GM12874 (cell line): ENCODE data around the gene PCNT.

ENCODE experiments used
- TF ChIP-seq, protein P1 (sequence below): IDR thresholded peaks from 2 replicates; pipeline ENCODE4 v1.5.1; 2011; ENCODE audit warnings: low read depth, mild to moderate bottlenecking, control low read depth, low read length, moderate library complexity; ENCODE audit not compliant: insufficient read depth

PCNT gene

DNA sequence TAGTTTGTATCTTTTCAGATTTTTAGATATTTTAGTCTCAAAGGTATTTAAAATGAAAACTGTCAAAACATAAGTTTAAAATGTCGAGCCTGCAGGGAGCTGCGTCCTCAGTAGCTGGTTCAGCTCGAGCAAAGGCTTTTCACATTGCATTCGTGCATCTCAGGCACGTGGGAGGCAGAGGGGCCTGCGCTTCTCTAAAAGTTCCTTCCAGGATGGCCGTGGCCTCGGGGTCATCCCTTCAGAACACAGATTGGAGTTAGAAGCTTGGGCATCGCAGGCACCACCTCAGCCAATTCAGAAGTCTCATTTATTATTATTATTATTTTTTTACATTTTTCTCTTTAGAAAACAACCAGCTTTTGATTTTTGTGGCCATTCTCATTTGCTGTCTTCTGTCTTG, 67.8 kb downstream of the PCNT start:
- TF ChIP-seq, protein P1, sequence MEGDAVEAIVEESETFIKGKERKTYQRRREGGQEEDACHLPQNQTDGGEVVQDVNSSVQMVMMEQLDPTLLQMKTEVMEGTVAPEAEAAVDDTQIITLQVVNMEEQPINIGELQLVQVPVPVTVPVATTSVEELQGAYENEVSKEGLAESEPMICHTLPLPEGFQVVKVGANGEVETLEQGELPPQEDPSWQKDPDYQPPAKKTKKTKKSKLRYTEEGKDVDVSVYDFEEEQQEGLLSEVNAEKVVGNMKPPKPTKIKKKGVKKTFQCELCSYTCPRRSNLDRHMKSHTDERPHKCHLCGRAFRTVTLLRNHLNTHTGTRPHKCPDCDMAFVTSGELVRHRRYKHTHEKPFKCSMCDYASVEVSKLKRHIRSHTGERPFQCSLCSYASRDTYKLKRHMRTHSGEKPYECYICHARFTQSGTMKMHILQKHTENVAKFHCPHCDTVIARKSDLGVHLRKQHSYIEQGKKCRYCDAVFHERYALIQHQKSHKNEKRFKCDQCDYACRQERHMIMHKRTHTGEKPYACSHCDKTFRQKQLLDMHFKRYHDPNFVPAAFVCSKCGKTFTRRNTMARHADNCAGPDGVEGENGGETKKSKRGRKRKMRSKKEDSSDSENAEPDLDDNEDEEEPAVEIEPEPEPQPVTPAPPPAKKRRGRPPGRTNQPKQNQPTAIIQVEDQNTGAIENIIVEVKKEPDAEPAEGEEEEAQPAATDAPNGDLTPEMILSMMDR, result no peak

DNA sequence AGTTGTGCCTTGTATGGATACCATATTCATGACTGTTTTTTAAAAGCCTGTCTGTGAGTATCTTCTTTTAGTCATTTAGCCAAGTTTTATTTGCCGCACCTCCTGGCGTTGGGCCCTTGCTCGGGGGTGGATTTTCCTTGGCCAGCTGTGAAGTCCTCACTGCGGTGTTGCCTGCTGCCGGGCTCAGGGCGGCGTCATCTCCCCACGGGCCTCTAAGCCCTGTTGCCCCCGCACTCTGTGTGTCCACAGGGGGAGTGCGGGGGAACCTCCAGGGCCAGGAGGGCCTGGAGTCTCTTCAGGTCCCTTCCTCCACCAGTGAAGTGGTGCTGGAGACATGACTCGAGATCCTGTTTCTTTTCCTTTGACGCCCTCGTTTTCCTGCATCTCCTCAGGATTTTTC, 69.0 kb downstream of the PCNT start:
- TF ChIP-seq, protein P1, result no peak

DNA sequence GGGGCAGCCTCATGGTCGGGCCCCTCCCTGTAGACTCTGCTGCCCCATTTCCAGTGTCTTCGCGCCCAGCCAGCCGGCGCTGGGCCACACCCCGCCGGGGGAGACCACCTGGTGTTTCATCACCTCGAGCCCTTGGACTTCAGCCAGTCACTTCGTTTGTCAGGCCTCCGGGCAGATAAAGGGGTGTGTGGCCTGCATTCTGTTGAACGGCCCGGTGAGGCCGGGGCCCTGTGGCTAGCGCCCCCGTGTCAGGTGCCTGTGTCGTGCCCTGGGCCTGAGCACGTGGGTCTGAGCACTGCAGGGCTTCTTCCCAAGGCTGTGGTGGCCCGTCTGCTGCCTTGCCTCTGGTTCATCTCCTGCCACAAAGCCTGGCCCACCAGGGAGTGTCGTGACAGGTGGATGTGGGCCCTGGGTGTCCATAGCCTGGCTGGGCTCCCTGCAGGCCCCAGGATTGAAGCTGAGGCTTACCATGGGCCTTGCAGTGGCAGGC, 69.5 kb downstream of the PCNT start:
- TF ChIP-seq, protein P1, result no peak

DNA sequence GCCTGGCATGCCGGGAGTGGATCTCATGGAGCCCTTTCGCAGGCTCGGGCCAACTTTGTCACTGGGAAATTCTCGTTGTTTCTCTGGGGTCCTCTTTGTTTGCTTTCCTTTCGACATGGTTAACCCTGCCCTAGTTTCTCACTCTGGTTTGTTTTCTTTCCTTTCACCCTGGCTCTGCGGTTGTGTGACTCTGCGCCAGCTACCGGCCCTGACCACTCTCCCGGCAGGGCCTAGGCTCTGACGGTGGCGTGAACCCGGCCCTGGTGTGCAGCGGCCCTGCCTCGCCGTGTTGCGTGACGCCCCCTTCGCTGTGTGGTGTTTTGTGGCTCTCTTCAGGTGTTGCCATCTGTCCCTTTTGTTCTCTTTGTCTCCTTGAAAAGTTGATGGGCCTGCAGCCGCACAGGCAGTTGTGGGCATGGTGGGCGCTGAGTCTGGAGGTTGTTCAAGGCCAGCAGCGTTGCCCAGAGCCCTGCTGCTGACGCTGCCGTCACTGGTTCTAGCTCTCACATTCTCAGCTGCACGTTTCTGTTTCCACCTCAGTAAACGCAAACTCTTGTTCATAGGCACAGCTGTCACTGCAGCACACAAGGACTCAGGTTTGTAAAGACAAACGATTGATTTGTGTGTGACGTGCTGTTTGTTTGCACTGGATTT, 70.1 kb downstream of the PCNT start:
- TF ChIP-seq, protein P1, result no peak

DNA sequence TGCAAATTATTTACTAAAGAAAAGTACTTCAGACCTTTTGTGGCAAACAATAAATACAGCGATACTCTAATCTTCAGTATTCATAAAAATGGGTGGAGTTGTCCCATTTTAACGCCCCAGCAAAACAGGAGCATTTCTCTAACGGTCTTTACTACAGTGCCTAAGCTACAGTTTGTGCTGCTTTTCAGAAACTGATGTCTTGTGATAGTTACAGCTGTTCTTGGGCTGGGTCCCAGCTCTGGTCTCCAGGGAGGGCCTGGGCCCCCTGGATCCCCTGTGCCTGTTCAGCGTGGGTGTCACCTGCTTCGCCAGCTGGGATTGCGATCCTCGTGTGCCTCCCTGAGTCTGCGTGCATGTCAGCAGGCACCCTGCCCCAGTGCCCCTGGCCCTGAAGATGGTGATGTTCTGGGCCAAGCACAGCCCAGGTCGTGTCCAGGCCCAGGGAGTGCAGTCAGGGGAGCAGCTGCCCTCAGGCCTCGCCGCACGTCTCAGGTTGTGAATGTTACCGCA, 70.7 kb downstream of the PCNT start:
- TF ChIP-seq, protein P1, result no peak

DNA sequence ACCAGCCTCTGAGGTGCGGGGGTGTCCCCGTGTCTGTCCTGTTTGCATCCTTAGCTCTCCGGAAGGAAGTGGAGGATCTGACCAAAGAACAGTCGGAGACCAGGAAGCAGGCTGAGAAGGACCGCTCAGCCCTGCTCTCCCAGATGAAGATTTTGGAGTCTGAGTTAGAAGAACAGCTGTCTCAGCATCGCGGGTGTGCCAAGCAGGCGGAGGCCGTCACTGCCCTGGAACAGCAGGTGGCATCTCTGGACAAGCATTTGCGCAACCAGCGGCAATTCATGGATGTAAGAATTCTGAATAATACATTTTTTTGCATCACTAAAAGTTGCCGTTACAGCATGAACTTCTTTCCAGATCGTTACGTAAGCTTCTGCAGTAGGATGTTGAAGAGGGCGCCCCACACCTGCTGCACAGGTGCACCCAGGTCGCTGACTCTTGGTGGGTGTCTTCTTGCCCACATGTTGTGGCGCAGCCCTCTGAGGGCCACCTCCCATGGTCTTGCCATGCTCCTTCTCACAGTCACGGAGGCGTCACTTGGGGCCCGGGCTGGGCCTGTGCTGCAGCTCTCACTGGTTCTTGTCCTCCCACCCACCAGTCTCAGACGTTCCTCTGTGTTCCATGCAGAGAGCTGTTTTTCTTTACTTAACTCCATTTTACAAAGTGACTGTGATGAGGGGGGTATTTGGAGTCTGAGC, 73.4 kb downstream of the PCNT start:
- TF ChIP-seq, protein P1, result no peak

DNA sequence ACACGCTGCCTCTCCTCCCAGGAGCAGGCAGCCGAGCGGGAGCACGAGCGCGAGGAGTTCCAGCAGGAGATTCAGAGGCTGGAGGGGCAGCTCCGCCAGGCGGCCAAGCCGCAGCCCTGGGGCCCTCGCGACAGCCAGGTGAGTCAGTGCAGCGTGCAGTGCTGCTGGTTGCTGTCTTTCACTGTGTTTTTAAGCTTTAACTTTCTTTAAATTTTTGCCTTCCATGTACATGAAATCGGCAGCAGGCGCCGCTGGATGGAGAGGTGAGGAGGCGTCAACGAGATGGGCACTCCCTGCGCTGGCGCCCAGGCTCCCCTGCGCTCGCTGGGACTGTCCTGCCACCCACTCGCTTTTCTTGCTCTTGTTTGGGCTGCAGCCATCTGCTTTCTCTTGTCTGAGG, 74.0 kb downstream of the PCNT start:
- TF ChIP-seq, protein P1, result no peak
